ENCODE results near the gene NSMCE1.

The NSMCE1 gene

DNA sequence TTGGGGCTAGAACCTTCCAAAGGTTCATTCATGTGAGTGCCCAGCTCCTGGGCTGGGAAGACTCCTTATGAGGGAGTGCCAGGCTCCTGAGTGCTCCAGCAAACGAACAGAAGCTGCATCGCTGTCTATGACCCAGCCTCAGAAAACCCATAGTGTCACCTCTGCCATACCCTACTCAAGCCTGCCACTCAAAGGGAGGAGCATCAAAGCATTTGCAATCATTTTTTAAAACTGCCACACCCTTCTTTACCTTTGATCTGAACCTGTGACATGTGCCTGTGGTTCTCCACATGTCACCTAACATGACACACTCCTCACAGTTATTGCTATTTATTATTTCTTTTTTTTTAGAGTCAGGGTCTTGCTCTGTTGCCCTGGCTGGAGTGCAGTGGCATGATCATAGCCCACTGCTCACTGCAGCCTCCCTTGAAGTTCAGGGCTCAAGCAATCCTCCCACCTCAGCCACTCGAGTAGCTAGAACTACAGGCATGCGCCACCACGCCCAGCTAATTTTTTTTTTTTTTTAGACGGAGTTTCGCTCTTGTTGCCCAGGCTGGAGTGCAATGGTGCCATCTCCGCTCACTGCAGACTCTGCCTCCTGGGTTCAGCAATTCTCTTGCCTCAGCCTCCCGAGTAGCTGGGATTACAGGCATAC, 72.5 kb downstream of the NSMCE1 start:
- Histone ChIP-seq H3K79me2 (ENCODE audit: low read length) (no peaks in the 10 kb centered on the region), H3K4me3 (ENCODE audit: low read length) (no peak overlapping the region), H3K9me3 (ENCODE audit: insufficient read depth, low read length) (peaks cover 7% of the 10 kb centered on the region; the same call in 1 of the 2 replicates), H4K20me1 (ENCODE audit: insufficient read depth, low read length) (no peaks in the 10 kb centered on the region), H3K4me2 (ENCODE audit: low read length) (no peak overlapping the region), H3K9ac (ENCODE audit: low read length) (no peak overlapping the region), H3K4me1 (ENCODE audit: low read length) (peaks cover 15% of the 10 kb centered on the region), H3K27ac (ENCODE audit: low read length) (no peak overlapping the region), H3K27me3 (ENCODE audit: low read depth, low read length) (peaks cover 20% of the 10 kb centered on the region), H3K36me3 (replicated peaks; ENCODE audit: low read depth, low read length) (no peaks in the 10 kb centered on the region), H2AFZ (ENCODE audit: low read depth, low read length) (no peak overlapping the region)
- TF ChIP-seq EZH2phosphoT487 (IDR thresholded peaks at IDR 0.05; ENCODE audit: low read depth), result no peak
- no peak for TF ChIP-seq CTCF (IDR thresholded peaks at IDR 0.05; ENCODE audit: low read depth, low read length)

- TF ChIP-seq EZH2phosphoT487 (IDR thresholded peaks at IDR 0.05; ENCODE audit: low read depth), result no peak
- TF ChIP-seq CTCF (IDR thresholded peaks at IDR 0.05; ENCODE audit: low read depth, low read length), result no peak
- Histone ChIP-seq H3K27ac (ENCODE audit: low read length) (no peak overlapping the region), H3K9ac (ENCODE audit: low read length) (no peak overlapping the region)
Measured at GRCh38 chr16:27195076-27195741, 73.4 kb downstream of the NSMCE1 start.

GRCh38 chr16:27193300-27193990, 75.1 kb downstream of the NSMCE1 start:
- H3K4me1 ChIP-seq (ENCODE audit: low read length), result no peaks in the 10 kb centered on the region
- H3K27me3 ChIP-seq (ENCODE audit: low read depth, low read length), result peaks cover 18% of the 10 kb centered on the region

More at GRCh38 chr16:27195076-27195741, 73.4 kb downstream of the NSMCE1 start:
- Histone ChIP-seq H3K9me3 (ENCODE audit: insufficient read depth, low read length) (peaks cover 7% of the 10 kb centered on the region; the same call in 1 of the 2 replicates), H3K79me2 (ENCODE audit: low read length) (no peaks in the 10 kb centered on the region), H3K36me3 (replicated peaks; ENCODE audit: low read depth, low read length) (no peaks in the 10 kb centered on the region), H3K27me3 (ENCODE audit: low read depth, low read length) (peaks cover 20% of the 10 kb centered on the region), H3K4me2 (ENCODE audit: low read length) (no peak overlapping the region), H4K20me1 (ENCODE audit: insufficient read depth, low read length) (no peaks in the 10 kb centered on the region), H3K4me1 (ENCODE audit: low read length) (peaks cover 15% of the 10 kb centered on the region), H2AFZ (ENCODE audit: low read depth, low read length) (no peak overlapping the region), H3K4me3 (ENCODE audit: low read length) (no peak overlapping the region)

More at GRCh38 chr16:27193300-27193990, 75.1 kb downstream of the NSMCE1 start:
- Histone ChIP-seq H3K27ac (ENCODE audit: low read length) (no peak overlapping the region), H3K4me3 (ENCODE audit: low read length) (no peak overlapping the region), H3K9ac (ENCODE audit: low read length) (no peak overlapping the region), H3K36me3 (replicated peaks; ENCODE audit: low read depth, low read length) (no peaks in the 10 kb centered on the region), H4K20me1 (ENCODE audit: insufficient read depth, low read length) (no peaks in the 10 kb centered on the region), H2AFZ (ENCODE audit: low read depth, low read length) (no peak overlapping the region), H3K79me2 (ENCODE audit: low read length) (no peaks in the 10 kb centered on the region), H3K4me2 (ENCODE audit: low read length) (no peak overlapping the region), H3K9me3 (ENCODE audit: insufficient read depth, low read length) (no peaks in the 10 kb centered on the region)
- TF ChIP-seq CTCF (IDR thresholded peaks at IDR 0.05; ENCODE audit: low read depth, low read length) (no peak), EZH2phosphoT487 (IDR thresholded peaks at IDR 0.05; ENCODE audit: low read depth) (no peak)
